ENCODE data around the gene IZUMO1R.
"Not testable (repeated sequence)": the region's sequence is repeated elsewhere in the genome, so short reads cannot be mapped to it uniquely, and the experiment has no call there.

The IZUMO1R gene

GRCh38 chr11:94326947-94327346 lies 22.6 kb downstream of the IZUMO1R start:
- DNase-seq (ENCODE audit: low read depth): no peak

GRCh38 chr11:94328587-94329080 lies 24.3 kb downstream of the IZUMO1R start:
- no peak for DNase-seq (ENCODE audit: low read depth)

- no peak for DNase-seq (ENCODE audit: low read depth)
Observed at GRCh38 chr11:94329501-94329900, 25.1 kb downstream of the IZUMO1R start.

GRCh38 chr11:94330789-94331188 lies 26.4 kb downstream of the IZUMO1R start:
- no peak for DNase-seq (ENCODE audit: low read depth)

DNA sequence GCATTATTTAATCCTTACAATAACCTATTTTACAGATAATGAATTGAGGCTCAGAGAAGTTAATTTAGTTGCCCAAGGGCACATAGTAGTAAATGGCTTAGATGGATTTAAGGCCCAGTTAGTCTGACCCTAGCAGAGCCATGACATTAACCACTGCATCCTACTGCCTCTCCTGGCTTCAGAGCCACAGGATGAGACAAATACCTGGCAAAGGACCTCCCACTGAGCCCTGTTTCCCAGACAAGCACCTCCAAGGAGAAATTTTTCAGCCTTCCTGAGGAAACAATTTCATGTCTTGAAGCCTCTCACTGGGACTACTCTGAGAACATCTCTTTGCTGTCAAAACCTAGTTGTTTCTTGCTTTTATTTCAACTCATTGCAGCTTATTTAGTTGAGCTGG lies 28.4 kb downstream of the IZUMO1R start:
- DNase-seq (ENCODE audit: low read depth): no peak

GRCh38 chr11:94336033-94336432 lies 31.7 kb downstream of the IZUMO1R start:
- DNase-seq (ENCODE audit: low read depth): no peak

DNA sequence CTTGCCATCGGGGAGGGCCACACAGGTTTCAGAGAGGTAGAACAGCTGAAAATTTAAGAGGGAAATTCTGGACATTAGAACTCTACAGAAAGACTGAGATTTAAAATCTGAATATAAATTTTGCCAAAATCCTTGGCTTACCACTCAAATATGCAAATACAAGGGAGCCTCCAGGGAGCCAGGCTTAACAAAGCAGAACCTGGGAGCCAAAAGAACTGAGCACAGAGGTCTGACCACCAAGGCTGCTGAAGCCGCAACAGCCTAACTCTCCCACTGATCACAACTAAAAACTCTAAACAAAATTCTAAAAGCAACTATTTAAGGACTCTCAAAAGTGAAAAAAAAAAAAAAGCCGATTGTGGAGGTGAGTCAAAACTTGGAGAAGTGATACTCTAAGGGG lies 34.3 kb downstream of the IZUMO1R start:
- no peak for DNase-seq (ENCODE audit: low read depth)

DNA sequence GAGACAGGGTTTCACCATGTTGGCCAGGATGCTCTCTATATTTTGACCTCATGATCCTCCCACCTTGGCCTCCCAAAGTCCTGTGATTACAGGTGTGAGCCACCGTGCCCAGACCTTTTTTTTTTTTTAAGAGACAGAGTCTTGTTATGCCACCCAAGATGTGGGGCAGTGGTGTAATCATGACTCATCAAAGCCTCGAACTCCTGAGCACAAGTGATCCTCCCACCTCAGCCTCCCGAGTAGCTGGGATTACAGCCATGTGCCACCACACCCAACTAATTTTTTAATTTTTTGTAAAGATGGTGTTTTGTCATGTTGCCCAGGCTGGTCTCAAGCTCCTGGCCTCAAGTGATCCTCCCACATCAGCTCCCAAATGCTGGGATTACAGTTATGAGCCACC lies 37.9 kb downstream of the IZUMO1R start:
- no peak for DNase-seq (ENCODE audit: low read depth)

GRCh38 chr11:94343495-94343894 lies 39.1 kb downstream of the IZUMO1R start:
- no peak for DNase-seq (ENCODE audit: low read depth)

- DNase-seq (ENCODE audit: low read depth): not testable (repeated sequence)
Observed at GRCh38 chr11:94346311-94346710, 41.9 kb downstream of the IZUMO1R start.

- DNase-seq (ENCODE audit: low read depth): not testable (repeated sequence)
Observed at GRCh38 chr11:94350850-94351563, 46.6 kb downstream of the IZUMO1R start.

Measured in stimulated activated CD8-positive, alpha-beta memory T cell treated with anti-CD3 and anti-CD28 coated beads, Interleukin-15, amount 100 ng/mL, for 1 hour (primary cell).